ENCODE data around the gene PRKCZ.

PRKCZ gene

DNA sequence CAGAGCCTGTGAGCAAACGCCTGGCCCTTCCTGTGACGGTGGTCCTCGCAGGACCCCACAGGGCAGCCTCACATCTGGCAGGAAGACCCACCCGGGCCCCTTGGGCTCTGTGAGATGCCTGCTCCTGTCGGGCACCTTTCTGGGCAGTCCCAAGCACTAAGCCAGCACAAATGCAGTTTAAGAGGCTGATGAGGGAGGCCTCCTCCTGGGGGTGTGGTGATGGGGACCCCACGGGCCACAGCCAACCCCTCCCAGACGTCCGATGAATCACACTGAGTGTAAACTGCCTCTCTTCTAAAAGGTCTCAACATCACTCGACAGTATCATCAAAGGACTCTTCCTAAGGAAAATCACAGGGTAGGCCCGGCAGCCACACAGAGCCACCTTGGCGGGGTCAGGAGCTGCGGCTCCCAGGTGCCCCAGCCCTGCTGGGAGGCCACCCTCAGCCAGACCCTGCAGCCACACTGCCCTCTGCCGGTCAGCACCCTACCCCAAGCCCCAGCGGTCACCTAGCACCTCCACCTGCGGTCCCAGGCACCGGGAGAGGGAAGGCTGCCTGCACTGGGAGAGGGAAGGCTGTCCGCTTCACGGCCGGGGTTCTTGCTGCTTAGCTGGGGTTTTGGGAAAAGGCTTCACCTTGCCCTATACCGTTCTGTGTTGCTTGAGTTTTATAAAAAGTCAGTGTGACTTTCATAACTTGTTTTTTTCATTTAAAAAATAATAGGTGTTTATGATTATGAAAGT, 3.9 kb upstream of the PRKCZ start:
- no peak for DNase-seq

DNA sequence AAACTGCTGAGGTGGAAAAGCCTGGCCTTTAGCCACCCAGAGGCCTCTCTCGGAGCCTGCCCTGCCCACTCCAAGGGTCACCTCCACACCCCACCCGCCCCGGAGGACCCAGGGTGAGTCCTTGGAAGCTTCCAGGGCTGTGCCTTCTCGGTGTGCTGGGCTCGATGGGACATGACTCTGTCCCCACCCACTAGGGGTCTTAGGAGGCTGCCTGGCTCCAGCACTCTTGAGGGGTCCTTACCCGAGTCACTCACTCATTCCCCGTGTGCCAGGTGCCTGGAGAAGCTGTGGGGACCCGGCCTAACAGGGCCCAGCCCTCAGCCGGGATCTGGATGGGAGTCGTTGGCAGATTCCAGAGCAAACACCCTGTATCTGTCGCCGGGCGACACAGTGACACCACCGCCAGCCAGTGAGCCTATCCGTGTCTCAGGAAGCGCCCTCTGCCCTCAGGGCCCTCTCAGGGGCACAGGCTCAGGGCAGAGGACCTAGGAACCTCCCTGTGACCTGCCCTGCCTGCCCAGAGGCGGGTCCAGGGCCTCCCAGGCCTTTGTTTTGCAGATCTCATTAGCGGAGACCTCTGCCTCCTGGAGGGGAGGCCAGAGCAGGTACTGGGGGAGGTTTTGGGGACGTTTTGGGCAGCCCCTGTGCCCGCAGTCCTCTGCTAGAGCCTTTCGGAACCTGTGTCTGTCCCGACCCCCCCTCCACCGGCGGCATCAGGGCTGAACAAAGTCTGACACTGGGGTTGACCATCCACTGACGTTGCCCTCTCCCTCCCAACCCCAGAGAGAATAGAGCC, 3.1 kb upstream of the PRKCZ start:
- no peak for DNase-seq

DNA sequence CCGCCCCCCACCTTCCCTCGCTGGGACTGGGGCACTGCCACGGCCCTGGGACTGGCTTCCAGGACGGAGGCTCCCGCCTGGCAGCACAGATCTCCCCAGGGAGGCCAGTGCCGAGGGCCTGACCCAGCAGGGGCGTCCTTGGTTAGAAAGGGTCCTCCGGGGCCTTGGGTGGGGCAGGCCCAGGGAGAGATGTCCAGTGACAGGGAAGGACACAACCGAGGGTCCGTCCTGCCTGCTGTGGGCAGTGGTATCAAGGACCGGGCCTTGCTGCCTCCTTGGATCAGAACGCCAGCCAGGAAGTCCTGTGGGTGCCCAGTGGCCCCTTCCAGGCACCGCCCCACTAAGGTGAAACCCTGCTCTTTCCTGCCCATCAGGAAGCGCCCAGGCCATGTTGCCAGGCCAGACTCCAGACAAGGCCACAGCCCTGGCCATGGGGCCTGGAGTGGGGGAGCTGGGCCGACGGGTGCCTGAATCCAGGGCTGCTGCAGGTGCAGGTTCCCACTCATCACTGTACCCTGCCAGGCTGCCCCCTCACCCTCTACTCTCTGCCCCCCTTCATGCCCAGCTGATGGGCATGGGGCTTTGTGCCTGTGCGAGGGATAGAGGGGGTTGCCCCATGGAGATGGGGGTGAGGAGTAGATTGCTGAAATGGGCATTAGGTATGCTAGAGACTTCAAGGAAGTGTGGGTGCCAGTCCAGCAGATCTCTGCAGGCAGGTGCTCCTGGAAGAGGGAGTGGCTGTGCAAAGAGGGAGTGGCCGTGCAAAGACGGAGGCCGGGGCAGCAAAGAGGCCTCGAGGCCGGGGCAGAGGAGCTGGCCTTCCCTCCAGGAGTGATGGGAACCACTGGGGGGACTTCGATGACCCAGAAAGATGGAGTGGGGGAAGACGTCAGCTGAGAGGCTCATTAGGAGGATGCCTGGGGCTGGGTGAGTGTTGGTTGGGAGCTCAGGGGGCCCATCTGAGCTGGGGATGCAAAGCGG, 2.2 kb upstream of the PRKCZ start:
- DNase-seq, result no peak

DNA sequence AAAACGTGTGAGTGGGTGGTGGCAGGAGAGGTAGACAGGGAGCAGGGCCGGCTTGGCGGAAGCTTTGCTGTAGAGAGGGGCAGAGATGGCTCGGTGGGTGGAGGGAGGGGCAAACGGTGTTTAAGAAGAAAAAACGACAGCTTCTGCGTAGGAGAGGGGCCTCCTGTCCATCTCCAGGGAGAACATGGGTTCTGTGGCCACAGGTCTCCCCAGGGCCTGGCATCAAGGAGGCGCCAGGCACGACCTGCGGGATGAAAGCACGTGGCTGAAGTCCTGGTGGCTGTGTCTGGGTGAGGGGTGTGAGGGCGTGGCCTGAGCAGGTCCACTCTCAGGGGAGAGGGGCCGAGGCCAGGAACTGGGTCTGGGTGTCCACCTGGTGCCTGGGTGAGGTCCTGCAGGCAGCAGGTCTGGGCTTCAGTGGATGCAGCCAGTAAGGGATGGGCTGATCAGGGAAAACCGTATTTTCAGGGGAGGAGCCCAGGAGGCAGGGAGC, 940 bp upstream of the PRKCZ start:
- no peak for DNase-seq

DNA sequence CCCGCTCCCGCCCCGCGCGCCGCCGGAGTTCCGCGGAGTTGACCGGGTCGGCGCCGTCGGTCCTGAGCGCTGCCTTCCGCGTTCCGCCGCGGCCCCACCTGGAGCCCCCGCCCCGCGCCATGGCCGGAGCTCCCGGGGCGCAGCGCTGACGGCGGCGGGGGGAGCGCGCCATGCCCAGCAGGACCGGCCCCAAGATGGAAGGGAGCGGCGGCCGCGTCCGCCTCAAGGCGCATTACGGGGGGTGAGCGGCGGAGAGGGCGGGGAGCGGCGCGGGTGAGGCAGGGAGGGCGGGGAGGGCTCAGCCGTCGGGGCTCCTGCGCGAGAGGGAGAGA, 216 bp downstream of the PRKCZ start:
- DNase-seq, result no peak

DNA sequence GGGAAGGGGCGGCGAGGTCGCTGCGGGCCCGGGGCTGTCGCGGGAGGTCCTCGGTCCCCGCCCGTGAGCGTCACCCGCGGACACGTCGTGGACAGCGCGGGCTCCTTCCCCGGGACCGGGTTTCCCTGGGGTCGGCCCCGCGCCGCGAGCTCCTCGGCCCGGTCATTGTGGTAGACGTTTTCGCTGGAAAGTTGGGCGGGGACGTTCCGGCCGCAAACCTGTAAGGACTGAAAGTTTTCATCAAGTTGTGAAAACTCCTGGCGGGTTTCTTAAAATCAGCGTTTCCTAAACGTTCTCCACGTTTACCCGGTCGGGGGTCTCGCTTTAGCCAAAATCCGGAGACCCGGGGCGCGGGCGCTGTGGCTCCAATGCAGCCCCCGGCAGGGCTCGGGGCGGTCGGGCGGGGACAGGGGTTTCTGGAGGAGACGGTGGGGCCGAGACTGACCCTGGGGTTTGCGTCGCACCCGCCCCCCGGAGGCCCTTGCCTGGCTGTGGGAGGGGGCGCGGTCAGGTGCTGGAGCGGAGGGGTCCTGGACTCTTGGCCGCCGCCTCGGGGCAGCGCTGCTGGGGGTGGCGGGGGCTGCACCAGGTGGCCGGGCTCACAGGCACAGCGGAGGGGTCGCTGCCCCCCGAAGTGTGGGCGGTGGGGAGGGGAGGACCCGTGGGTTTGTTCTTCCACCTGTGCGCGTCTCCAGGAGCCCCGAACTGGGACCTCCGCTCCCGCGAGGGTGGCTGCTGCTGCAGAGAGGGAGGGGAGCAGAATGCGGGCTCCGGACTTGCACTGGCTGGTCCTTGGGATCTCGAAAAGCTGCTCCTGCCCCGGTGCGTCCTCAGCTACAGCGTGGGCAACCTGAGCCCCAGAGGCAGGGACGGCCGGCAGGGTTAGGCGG, 827 bp downstream of the PRKCZ start:
- no peak for DNase-seq

DNA sequence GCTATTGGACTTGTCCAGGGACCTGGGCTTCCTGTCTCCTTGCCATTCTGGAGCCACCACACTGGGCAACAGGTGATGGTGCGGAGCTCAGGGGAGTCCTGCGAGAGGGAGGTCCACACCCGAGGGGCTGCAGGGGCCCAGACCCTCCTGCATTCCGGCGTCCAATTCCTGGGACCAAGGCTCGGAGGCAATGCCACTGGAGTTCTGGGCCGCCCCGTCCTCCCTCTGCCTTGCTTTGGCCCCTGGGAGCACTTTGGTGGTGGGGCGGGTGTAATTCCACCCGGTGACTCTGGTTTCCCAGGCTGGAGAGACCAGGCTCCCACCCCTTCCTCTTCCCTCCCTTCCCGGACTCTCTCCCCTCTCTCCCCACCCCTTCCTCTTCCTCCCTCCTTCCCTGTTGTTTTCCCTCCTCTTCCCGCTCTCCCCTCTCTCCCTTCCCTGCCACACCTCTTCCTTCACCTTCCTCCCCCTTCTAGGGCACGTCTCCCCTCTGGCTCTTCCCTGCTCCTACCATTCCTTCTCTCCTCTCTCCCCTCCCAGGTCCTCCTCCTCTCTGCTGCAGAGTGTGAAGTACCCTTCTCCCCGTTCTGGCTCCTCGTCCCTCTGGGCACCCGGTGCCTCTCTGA, 2.0 kb downstream of the PRKCZ start:
- DNase-seq, result no peak

DNA sequence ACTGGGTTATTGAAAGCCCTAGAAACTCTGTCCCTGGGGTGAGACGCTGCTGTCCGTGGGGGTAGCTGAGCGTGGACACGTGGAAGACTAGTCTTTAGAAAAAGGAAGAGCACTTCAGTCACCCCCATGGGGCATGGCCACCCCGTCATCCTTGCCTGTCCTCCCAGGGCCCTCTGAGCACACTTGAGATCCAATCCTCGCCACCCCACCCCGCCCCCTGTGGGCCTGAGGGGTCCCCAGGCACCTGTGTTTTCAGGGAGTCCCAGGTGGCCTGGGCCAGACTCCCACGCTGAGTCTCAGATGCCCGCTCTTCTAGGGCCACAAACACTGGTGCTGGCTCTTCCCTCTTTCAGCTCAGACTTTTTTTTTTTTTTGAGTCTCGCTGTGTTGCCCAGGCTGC, 2.5 kb downstream of the PRKCZ start:
- no peak for DNase-seq

DNA sequence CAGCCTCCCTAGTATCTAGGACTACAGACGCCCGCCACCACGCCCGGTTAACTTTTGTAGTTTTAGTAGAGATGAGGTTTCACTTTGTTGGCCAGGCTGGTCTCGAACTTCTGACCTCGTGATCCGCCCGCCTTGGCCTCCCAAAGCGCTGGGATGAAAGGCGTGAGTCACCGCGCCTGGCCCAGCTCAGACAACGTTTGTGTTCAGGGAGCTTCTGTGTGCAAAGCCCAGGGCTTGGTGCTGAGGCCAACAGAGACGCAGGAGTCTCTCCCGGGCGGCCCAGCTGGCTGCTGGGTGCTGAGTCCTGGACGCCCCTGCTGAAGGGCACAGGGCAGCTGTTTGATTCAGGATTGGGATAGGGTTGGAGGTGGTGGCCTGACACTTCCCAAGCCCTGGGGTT, 3.0 kb downstream of the PRKCZ start:
- DNase-seq, result no peak

DNA sequence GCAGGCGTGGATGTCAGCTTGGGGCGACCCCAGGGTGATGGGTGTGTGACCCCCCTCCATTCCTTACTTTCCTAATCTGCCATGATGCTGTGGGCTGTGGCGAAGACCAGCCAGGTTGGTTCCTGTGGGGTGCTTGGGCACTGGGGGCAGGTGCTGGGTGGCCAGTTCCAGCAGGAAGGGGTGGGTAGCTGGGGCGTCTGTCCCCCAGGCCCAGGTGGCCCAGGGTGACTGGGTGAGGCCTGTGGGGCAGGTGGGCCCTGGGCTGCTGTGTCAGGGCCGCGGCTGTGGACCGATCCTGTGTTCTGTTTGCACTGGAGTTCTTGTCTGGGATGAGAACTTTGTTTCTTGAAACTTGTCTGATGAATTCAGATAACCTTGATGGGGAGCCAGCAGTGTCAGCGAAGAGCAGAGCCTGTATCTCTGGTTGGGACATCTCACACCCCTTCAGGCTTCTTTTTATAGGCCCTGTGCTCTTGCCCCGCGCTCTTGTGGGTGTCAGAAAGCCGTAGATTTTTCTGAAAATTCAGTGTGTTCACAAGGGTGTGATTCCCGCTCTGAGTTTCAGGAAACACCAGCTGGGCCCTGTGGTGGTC, 3.7 kb downstream of the PRKCZ start:
- no peak for DNase-seq

DNA sequence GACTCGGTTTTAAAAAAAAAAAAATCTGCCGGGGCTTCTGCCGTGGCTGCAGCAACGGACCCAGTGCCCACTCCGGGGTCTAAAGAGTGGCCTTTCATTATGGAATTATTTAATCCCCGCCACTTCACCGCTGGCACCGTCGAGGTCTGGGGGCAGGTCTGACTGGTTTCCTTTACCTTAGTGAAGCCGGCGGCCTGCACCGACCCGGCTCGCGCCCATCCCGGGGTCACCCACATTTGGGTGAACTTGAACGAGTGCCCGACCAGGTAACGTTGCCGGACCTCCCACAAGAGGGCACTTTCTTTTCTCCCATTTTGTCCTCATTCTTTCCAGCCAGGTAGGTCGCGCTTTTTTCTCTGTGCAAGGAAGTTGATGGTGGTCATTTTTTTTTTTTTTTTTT, 4.3 kb downstream of the PRKCZ start:
- no peak for DNase-seq

DNA sequence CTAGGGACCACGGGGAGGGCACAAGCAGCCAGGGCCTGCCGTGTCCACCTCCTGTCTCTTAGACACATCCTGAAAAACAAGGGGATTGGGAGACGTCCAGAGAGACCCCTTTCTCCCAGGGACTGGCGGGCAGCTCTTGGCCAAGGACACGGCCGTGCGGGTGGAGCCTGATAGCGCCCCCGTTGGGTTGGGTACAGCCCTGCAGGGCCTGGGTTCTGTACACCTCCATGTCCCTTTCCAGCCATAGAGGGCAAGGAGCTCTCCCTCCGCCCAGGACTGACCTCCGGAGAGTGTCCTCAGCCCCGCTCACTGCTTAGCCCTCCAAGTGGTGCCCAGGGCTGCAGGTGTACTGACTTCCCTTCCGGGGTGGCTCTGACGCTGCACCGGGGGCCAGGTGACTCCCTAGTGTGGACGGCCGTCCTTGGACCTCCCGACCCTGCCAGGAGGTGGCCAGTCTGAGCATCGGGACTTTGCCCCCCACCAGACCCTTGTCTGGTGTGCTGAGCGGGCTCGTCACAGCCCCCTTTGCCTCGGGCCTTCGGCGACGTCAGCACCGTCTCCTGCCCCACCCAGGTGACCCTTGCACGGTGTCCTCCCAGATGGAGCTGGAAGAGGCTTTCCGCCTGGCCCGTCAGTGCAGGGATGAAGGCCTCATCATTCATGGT, 5.8 kb downstream of the PRKCZ start:
- no peak for DNase-seq

DNA sequence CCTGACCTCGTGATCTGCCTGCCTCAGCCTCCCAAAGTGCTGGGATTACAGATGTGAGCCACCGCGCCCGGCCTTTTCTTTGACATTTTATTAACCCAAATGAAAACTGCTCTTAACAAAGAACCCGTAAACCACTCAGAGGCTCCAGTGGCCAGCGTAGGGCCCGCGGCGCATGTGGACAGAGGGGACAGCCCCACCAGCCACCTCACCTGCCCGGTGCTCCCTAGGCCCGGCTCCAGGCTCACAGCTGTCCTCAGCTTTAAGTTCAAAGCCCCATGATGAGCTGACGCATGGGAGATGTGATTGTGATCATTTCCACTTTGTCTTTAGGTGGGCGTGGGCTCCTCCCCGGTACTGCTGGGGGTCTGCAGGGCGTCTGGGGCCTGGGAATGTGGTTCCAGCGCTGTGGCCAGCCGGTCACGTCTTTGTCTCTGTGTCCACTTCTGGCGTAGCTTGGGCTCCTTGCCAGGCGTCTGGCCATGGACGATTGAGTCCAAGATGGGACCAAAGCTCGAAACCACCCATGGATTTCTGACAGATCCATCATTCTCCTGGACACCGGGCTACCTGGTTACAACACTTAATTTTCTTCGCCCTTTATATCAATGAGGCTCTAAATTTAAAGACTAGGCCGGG, 6.9 kb downstream of the PRKCZ start:
- no peak for DNase-seq

DNA sequence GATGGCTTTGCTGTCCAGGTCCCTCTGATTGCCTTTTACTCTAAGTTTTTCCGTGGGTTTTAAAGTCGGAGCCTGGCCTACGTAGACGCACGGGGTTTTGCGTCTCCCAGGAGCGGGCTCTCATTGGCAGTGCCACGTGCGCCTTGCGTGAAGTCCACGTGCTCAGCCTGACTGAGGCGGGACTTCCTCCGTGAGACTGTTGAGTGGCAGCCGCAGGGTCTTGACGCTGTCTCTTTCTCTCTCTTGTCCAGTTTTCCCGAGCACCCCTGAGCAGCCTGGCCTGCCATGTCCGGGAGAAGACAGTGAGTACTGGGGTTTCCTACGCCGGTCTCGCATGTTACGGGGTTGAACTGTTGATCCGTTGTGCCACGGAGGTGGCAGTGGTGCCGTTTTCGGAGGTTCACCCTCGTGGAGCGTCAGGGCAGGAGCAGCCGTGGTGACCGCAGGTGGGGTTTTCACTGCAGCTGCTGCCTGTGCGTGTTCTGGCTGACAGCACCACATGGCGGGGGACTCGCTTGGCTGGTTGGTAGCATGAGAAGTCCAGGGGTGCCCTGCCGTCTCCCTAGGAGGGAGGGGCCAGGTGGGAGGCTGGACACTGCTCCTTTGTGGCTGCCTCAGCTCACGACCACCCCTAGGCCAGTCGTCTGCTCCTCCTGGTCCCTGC, 9.2 kb downstream of the PRKCZ start:
- no peak for DNase-seq

DNA sequence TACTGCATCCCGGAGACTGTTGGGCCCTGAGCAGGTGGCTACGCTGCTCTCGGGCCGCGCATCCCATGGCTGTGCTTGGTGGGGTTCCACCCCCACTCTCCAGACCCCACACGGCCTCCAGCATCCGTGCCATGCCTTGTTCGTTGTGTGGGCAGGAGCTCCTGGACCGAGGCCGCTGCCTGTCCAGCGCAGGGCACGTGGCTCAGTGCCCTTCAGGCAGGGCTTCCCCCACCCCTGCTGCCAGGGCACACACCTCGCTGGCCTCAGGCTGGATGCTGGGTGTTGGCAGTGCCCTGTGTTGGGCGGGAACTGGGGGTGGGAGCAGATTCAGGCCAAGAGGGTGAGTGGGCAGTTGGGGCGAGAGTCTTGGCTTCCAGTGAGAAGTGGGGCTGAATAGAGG, 9.9 kb downstream of the PRKCZ start:
- no peak for DNase-seq

DNA sequence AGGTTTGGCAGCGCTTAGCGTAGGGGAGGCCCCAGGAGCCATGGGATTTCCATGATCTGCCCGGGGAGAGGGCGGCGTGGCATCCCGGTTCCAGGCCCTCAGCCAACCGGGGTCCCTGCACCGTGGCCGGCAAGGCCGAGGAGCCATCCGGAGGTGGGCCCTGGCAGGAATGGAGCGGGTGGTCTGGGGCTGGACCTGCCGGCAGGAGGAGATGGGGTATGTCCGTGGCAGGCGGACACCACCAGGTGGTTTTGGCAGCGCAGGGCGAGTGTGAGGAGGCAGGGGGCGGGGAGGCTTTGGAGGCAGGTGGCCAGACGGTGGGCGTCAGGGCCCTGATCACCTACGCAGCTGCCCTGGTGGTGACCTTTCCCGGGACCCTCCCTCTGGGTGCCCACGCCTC, 10.3 kb downstream of the PRKCZ start:
- no peak for DNase-seq

DNA sequence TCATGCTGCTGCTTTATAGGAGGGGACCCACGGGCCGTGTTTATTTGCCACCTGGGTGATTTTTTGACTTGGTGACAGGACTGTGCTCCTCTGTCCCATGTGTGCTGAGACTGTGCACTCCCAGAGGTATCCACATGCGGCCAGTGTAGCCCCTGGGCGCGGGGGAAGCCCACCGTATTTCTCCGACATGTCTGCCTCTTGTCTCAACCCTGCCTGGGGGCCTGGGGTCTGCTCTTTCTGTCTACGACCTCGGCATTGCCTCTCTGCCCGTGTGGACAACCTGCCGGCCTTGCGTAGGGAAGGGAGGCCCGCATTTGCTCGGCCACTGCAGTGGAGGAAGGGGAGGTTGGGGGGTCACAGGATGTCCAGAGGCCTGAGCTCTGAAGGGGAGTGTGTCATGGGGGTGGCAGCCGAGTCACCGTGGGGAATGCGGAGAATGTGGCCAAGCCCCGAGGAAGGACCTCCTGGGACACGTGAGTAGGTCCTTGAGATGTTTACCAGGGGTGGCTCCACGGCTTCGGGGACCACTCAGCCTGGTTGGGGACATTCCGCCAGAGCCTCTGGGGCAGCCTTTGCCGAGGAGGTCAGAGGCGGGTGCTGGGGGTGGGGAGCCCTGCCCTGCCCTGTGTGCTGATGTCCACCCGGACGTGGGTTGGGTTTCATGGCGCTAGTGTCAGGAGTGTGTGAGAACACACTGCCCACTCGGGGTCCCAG, 11.0 kb downstream of the PRKCZ start:
- no peak for DNase-seq

DNA sequence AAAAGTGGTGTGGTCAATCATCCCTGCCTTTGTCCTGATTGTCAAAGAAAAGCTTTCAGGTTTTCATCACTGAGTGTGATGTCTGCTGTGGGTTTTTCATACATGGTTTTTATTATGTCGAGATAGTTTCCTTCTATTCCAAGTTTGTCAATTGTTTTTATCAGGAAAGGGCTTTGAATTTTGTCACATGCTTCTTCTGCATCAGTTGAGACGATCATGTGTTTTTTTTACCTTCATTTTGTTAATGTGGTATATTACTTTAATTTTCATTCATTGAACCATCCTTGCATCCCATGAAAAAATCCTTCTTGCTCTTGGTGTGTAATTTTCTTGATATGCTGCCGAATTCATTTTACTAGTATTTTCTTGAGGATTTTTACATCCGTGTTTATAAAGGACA, 15.5 kb downstream of the PRKCZ start:
- DNase-seq, result no peak

DNA sequence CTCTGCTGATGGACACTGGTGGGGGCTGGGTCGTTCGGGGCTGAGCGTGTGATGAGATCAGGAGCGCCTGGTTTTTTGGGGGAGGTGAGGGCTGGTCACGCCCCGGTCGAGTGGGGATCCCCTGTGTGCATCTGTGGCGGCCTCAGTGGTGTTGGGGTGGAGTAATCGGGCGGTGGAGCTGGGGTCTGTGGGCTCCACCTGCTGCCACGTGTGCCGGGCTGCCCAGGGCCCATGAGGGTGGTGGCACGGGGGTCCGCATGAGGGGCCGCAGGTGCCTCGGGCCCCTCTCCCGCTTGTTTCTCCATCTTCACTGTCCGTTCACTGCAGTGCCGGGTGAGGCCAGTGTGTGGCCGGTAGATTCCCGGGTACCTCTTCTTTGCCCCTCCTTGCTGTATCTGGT, 17.2 kb downstream of the PRKCZ start:
- DNase-seq, result no peak

Measured in NCI-H524 treated with DMSO at 0.1 percent for 48 hours (cell line).